Subcutaneous abdominal adipose tissue (tissue), 5 donors: ENCODE results near the gene KDM7A.
A peak's percentile ranks its signal among the peaks of the same experiment; 100 is the strongest.
"Not testable (repeated sequence)": the region's sequence is repeated elsewhere in the genome, so short reads cannot be mapped to it uniquely, and the experiment has no call there.

Experiments used
- H3K27ac ChIP-seq: one replicate; pipeline ENCODE4 v1.7.0; 2013; ENCODE audit warnings: low read depth, mild to moderate bottlenecking, inconsistent platforms, low read length, moderate library complexity
- H3K27me3 ChIP-seq, 5 donors: one replicate each; pipeline ENCODE4 v1.7.0; 2013; ENCODE audit warnings: low read length in 5 of 5, inconsistent platforms in 1 of 5; ENCODE audit not compliant: control insufficient read depth in 5 of 5, insufficient read depth in 4 of 5
- H3K36me3 ChIP-seq, 5 donors: one replicate each; pipeline ENCODE4 v1.7.0; 2013; ENCODE audit warnings: low read length in 5 of 5; ENCODE audit not compliant: control insufficient read depth in 5 of 5, insufficient read depth in 5 of 5
- H3K4me1 ChIP-seq, 5 donors: one replicate each; pipeline ENCODE4 v1.7.0; 2013; ENCODE audit warnings: low read length in 5 of 5, mild to moderate bottlenecking in 3 of 5, moderate library complexity in 1 of 5; ENCODE audit not compliant: control insufficient read depth in 5 of 5, insufficient read depth in 5 of 5
- H3K4me3 ChIP-seq, 5 donors: one replicate each; pipeline ENCODE4 v1.7.0; 2013; ENCODE audit warnings: low read length in 5 of 5, low read depth in 1 of 5
- H3K9ac ChIP-seq, 5 donors: one replicate each; pipeline ENCODE4 v1.7.0; 2013; ENCODE audit warnings: low read length in 5 of 5, mild to moderate bottlenecking in 4 of 5, moderate library complexity in 3 of 5
- H3K9me3 ChIP-seq, 5 donors: one replicate each; pipeline ENCODE4 v1.7.0; 2013; ENCODE audit warnings: low read length in 5 of 5; ENCODE audit not compliant: control insufficient read depth in 5 of 5
- donor health status: healthy.
- donor health status: healthy.
- donor health status: healthy.
- donor health status: healthy.
- donor health status: healthy.

Gene KDM7A

DNA sequence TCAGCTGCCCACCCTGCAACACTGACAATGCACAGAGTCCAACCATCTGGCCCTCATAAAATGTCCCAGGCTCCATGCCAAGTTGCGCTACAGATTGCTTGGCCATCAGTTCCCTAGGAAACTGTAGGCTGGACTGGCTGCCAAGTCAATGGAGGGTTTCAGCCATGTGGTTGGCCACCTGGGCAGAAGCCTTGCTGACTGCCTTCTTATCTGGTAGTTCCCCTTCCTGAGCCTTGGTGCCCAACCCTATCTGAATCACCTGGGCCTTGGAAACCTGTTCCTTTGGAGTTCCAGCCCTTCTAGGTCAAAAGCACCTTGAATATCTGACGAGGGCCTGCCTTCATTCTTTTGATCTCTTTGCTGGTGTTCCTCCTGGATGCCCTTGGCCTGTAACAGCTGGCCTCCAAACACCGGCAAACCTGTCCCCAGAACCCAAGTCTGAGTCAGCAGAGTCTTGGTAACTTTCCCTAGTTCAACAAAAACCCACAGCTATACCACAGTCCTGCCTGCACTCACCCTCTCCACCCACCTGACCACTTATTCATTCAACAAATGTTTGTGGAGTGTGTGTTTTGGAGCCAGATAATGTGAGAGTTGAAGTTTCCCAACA, 37.4 kb upstream of the KDM7A start:
- H3K9ac ChIP-seq, result no peak overlapping the region
- no peaks in the 10 kb centered on the region for H3K36me3 ChIP-seq
- H3K4me1 ChIP-seq, result peaks cover 0 to 24% (median 7%) of the 10 kb centered on the region in 5 donors
- H3K9me3 ChIP-seq, result peaks cover 0 to 6% (median 5%) of the 10 kb centered on the region in 5 donors
- no peaks in the 10 kb centered on the region for H3K27me3 ChIP-seq
- H3K27ac ChIP-seq, result no peak overlapping the region
- no peak overlapping the region for H3K4me3 ChIP-seq

DNA sequence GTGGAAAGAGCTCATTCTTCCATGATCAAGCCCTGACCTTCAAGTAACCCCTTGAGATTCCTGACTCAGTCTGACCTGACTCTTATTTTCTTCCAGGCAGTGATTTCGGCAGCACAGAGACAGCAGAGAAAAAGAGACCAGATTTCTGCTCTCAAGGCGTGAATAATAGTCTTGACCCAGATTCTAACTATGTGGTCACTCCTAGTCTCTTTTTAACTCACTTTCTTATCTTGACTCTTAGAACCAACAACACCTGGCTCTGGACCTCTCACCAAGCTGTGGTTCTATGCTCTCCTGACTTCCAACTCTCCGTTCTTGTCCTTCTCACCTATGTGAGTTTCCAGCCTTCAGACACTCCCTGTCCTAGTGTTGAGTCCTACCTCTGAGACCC, 36.9 kb upstream of the KDM7A start:
- Histone ChIP-seq H3K36me3 (no peaks in the 10 kb centered on the region), H3K9ac (no peak overlapping the region), H3K27me3 (no peaks in the 10 kb centered on the region), H3K9me3 (peaks cover 0 to 6% (median 5%) of the 10 kb centered on the region in 5 donors), H3K27ac (no peak overlapping the region), H3K4me3 (no peak overlapping the region), H3K4me1 (peaks cover 0 to 24% (median 7%) of the 10 kb centered on the region in 5 donors)

DNA sequence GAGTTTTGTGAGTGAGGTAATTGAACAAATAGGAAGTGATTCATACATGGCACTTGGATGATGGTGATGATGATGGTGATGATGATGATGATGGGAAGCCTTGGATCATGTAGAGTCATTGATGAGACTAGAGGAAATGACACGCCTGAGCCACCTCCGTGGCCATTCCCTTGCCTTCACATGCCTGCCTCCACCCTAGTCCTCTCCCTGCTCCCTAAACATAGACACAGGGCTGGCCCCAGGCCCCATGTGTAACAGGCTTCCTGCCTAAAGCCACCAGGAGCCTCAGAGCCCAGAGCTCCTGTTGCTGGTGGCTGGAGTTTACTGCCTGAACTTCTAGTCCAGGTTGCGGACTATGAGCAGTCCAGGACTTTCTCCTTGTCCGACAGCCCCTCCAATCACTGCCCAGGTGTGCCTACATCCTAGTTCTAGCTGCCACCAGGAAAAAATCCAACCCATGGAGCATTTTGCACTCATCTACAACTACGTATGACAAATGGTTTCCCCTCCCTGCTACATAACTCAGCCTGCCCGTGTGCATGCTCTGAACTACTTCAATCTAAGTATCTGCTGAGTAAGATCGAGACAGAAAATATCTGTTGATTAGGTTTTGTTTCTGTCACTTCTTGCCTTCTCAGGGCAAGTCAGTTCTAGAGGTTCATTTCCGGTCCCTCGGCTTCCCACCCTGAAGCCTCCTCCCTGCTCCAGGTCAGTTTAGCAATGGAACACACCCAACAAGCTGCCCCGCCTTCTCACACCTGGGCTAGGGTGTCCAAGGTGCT, 35.5 kb upstream of the KDM7A start:
- no peaks in the 10 kb centered on the region for H3K36me3 ChIP-seq

DNA sequence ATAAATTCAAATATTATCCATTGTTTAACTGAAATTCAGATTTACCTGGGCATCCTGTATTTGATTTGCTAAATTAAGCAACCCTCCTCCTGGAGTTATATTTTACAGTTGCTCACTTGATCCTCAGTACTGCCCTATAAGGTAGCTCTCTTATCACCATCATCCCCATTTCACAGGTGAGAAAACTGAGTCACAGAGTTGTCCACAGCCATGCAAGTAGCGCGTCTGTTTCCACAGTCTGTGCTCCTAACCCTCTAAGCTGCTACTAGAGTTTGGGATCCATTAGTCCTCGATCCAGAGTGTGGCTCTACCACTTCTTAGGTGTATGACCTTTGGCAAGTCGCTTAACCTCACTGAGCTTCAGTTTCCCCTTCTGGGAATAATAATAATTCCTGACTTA, 34.9 kb upstream of the KDM7A start:
- Histone ChIP-seq H3K27me3 (no peaks in the 10 kb centered on the region), H3K4me1 (peaks cover 0 to 24% (median 7%) of the 10 kb centered on the region in 5 donors), H3K9ac (no peak overlapping the region), H3K4me3 (no peak overlapping the region), H3K36me3 (no peaks in the 10 kb centered on the region), H3K9me3 (peaks cover 0 to 6% (median 5%) of the 10 kb centered on the region in 5 donors), H3K27ac (no peak overlapping the region)

More for the DNA sequence above, 35.5 kb upstream of the KDM7A start:
- H3K9ac ChIP-seq, result no peak overlapping the region
- no peaks in the 10 kb centered on the region for H3K27me3 ChIP-seq
- H3K4me1 ChIP-seq, result peaks cover 0 to 24% (median 7%) of the 10 kb centered on the region in 5 donors
- H3K27ac ChIP-seq, result no peak overlapping the region
- H3K9me3 ChIP-seq, result peaks cover 0 to 6% (median 5%) of the 10 kb centered on the region in 5 donors
- H3K4me3 ChIP-seq, result no peak overlapping the region

DNA sequence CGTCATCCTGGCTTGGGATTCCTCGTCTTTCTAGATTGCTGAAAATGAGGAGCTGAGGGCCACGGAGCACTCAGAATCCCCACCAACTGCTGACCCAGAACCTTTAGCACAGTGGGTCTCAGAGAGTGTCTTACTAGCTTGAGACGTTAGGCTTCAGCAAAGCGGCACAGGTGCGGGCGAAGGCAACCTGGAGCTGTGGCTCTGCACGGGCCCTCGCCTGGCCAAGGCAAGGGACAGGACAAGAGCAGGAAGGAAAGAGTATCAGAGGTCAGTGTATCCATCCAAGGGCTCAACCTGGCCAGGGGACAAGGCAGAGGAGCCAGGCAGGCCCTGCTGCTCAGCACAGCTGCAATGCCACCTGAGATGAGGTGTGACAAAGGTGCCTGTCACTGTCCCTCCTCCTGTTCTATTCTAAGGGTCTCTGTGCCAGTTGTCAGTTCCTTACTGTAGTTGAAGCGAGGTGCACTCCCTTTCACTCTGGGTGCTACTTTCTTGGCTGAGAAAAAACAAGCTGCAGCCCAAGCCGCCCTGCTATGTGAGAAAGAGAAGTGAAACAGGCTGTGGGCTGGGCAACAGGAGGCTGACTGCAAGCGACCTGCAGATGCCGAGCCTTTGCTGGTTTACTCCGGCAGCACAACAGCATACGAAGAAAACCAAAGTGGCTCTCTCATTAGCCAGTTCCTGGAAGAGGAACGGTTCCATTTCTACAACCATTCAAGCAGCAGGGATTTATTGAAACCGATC, 33.3 kb upstream of the KDM7A start:
- Histone ChIP-seq H3K27ac (no peak overlapping the region), H3K27me3 (no peaks in the 10 kb centered on the region), H3K4me3 (peak overlapping the region in 1 of 5 donors; percentile 12)

DNA sequence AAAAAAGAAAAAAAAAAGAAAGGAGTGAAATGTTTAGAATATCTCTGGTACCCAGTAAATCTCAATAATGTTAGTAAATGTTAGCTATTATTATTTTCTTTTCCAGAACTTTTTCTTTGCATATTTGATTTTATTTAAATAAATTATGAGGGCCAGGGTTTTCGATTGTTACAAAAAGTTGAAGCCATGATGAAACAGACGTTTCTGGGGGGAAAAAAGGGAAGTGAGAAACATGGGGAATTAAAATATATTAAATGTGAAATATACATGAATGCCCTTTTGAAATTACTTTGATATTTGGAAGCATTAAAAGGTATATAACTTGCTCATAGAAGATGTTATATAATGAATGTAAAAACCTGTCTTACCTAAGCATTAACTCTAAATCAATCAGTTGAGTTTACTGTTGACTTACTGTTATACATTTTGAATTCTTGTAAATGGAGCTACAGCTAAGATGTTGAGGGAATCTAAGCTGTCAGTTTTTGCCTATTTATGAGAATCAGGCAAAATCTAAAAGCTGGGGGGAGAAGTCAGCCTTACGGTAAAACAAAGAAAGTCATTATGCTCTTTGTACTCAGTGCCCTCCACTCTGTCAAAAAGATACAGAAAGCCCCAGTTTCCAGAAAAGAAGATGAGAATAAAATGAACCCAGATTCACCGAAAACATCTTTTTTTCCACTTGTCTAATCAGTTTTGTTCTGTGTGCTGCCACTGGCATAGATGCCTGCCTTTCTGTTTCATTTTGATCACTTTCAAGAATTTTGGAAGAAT, 30.0 kb upstream of the KDM7A start:
- Histone ChIP-seq H3K9me3 (peaks cover 0 to 2% (median 0%) of the 10 kb centered on the region in 5 donors), H3K27me3 (no peaks in the 10 kb centered on the region), H3K27ac (no peak overlapping the region), H3K9ac (no peak overlapping the region), H3K4me3 (no peak overlapping the region), H3K4me1 (peaks cover 0 to 13% (median 0%) of the 10 kb centered on the region in 5 donors), H3K36me3 (no peaks in the 10 kb centered on the region)

More for the DNA sequence above, 33.3 kb upstream of the KDM7A start:
- H3K9me3 ChIP-seq, result no peaks in the 10 kb centered on the region
- no peaks in the 10 kb centered on the region for H3K36me3 ChIP-seq
- H3K9ac ChIP-seq, result no peak overlapping the region
- H3K4me1 ChIP-seq, result peaks cover 0 to 24% (median 7%) of the 10 kb centered on the region in 5 donors

DNA sequence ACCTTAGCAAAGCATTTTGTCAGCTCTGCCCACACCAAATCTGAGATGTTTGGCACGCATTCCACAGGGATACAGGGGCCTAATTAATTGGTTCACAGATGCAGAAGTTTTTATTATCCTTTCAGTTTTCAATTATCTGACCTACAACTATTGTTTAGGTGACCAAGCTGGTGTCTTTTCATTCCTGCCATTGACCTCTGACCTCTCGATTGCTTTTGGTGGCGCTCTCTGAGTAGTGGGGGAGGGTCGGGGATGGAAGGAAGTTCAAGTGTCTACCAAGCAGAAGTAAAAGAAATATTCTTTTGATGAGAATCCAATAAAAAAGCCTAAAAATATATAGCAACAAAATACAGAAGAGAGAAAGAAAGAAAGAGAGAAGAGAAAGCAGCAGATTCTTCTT, 28.8 kb upstream of the KDM7A start:
- H3K9me3 ChIP-seq, result peaks cover 0 to 2% (median 0%) of the 10 kb centered on the region in 5 donors
- H3K4me3 ChIP-seq, result no peak overlapping the region
- no peak overlapping the region for H3K27ac ChIP-seq
- no peaks in the 10 kb centered on the region for H3K36me3 ChIP-seq
- no peak overlapping the region for H3K9ac ChIP-seq
- H3K27me3 ChIP-seq, result no peaks in the 10 kb centered on the region
- H3K4me1 ChIP-seq, result peaks cover 0 to 10% (median 0%) of the 10 kb centered on the region in 5 donors

DNA sequence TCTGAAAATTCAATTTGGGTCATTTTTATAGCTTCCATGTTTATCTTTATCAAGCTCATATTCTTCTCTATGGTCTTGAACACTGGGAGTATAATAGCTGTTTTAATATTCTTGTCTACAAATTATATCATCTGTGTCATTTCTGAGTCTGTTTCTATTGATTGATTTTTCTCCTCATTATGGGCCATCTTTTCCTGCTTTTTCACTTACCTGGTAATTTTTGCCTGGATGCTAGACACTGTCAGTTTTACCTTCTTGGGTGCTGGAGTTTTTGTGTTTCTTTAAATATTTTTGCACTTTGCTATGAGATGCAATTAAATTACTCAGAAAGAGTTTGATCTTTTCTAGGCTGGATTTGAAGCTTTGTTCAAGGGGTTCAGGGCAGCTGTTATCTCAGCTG, 26.8 kb upstream of the KDM7A start:
- H3K4me1 ChIP-seq, result peaks cover 0 to 6% (median 5%) of the 10 kb centered on the region in 5 donors
- H3K4me3 ChIP-seq, result no peak overlapping the region
- H3K27me3 ChIP-seq, result no peaks in the 10 kb centered on the region
- H3K36me3 ChIP-seq, result no peaks in the 10 kb centered on the region
- H3K27ac ChIP-seq, result no peak overlapping the region
- no peak overlapping the region for H3K9ac ChIP-seq
- peaks cover 0 to 2% (median 0%) of the 10 kb centered on the region in 5 donors for H3K9me3 ChIP-seq

DNA sequence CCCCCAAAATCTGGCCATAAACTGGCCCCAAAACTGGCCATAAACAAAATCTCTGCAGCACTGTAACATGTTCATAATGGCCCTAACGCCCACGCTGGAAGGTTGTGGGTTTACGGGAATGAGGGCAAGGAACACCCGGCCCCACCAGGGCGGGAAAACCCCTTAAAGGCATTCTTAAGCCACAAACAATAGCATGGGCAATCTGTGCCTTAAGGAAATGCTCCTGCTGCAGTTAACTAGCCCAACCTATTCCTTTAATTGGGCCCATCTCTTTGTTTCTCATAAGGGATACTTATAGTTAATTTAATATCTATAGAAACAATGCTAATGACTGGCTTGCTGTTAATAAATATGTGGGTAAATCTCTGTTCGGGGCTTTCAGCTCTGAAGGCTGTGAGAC, 26.2 kb upstream of the KDM7A start:
- H3K9ac ChIP-seq, H3K27me3 ChIP-seq, H3K36me3 ChIP-seq, H3K4me3 ChIP-seq, H3K9me3 ChIP-seq, H3K27ac ChIP-seq, H3K4me1 ChIP-seq: not testable (repeated sequence)
